HG02970 (cell line): ENCODE results near the gene WWOX.
"Not testable (repeated sequence)": the region's sequence is repeated elsewhere in the genome, so short reads cannot be mapped to it uniquely, and the experiment has no call there.

ENCODE experiments used
- ATAC-seq: cut with Tn5 transposase; IDR thresholded peaks from one replicate; pipeline ENCODE4 v1.9.1; 2021; ENCODE audit warnings: mild to moderate bottlenecking, moderate library complexity, moderate number of reproducible peaks; ENCODE audit not compliant: unreplicated experiment, low FRiP score

Gene WWOX

GRCh38 chr16:78505544-78506366, 406.3 kb downstream of the WWOX start:
- no peak for ATAC-seq

DNA sequence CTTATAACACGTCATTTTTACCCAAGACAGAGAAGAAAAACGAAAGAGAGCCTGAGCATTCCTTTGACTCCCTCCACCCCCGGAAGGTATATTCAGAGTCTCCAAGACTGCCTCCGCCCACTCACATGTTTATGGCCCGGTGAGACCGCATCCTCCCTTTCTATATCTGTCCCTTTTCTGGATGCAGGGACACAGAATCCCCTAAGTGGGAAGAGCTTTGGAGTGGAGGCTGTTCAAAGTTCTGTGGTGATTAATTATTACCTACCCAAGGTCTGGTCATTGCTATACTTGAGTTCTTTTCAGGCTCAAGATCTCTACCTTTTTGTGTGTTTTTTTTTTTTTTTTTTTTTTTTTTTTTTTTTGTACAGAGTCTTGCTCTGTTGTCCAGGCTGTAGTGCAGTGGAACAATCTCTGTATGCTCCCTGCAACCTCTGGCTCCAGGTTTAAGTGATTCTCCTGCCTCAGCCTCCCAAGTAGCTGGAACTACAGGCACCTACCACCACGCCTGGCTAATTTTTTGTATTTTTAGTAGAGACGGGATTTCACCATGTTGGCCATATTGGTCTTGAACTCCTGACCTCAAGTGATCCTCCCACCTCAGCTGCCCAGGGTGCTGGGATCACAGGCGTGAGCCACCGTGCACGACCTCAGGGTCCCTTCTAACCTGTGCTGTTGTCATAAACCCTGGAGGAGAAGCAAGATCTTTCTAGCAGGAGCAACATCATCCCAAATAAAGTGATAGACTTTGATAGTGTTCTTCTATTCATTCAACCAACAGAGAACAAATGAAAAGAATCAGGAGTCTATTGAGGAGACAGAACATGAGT, 407.1 kb downstream of the WWOX start:
- no peak for ATAC-seq

GRCh38 chr16:78507576-78507975, 408.1 kb downstream of the WWOX start:
- ATAC-seq, result no peak

- ATAC-seq, result no peak
These were observed 410.5 kb downstream of the WWOX start for GRCh38 chr16:78509965-78510364.

- ATAC-seq, result no peak
These were observed 411.0 kb downstream of the WWOX start for GRCh38 chr16:78510496-78510895.

DNA sequence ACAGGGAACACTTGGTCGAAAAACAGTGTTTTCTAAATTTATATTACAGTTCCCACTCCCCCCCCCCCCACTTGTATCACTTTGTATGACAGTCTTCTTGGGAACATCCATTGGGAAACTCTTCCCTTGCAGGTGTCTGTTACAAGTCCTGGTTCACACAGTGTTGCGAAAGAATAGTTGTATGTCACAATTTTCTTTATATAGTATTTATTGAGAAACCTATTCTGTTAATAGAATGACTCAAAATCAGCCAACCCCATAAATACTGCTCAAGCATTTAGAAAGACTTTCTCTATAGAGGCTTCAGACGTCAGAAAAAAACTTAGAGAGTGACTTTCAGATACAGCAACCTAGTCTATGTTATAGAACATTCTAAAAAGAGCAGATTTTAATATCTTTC, 414.4 kb downstream of the WWOX start:
- ATAC-seq, result no peak

DNA sequence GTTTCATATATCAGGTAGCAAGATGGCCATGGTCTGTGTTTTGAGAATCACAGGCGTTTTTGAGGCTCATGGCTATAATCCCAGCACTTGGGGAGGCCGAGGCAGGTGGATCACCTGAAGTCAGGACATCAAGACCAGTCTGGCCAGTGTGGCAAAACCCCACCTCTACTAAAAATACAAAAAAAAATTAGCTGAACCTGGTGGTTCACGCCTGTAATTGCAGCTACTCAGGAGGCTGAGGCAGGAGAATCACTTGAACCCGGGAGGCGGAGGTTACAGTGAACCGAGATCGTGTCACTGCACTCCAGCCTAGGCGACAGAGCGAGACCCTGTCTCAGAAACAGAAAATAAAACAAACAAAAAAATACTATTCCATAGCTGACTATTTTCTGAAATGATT, 415.4 kb downstream of the WWOX start:
- ATAC-seq, result not testable (repeated sequence)

GRCh38 chr16:78515421-78515820, 416.0 kb downstream of the WWOX start:
- ATAC-seq, result no peak

DNA sequence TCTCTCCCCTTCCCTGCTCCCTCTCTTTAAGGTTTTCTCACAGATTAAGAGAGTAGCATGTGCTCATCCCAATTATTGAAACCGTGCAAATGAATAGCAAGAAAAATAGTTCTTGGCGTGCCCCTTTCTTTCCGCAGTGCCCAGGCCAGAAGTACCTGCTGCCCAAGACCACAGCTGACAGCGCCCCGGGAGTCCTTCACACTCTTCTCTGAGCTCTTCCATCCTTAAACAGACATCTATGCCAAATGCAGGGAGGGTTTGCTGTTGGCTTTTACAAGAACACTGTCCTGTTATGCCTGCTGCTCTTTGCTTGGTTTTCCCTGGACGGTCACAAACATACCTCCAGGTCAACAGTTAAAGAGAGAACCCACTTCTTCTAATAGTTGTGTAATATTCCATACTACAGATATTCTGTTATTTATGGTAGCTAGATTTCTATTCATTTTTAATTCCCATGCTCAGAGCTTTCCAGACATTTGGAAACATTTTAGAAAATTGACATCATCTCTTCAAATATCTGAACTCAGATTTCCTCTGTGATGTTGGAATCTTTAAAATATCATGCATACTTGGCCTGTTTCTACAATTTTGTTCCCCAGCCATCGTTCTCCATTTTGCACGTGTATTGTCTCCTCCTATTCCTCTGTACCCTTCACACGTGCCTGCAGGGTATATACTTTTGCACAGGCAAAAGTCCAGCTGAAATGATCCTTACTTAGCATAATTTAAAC, 416.7 kb downstream of the WWOX start:
- ATAC-seq, result no peak

- no peak for ATAC-seq
These were observed 420.4 kb downstream of the WWOX start for GRCh38 chr16:78519896-78520295.

DNA sequence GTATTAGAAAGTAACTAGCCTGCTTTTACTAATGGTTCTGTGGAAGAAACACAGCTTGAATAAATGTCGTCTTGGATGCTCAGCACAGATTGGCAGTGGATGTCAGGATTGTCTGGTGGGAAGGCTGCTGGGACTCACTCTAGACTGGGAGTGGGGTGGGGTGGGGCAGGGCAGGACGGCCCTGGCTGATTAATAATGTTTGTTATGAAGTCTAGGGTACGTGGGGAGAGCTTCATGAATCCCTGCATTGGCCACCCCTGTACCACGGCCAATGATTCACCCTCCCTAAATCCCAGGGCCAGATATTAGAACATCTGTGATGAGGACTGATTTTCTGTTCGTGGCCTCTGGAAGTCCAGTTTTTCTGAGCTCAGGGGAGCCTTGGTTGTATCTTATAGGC, 421.0 kb downstream of the WWOX start:
- ATAC-seq, result no peak

GRCh38 chr16:78522327-78522726, 422.9 kb downstream of the WWOX start:
- peak; percentile 93 for ATAC-seq

- ATAC-seq, result no peak
These were observed 423.9 kb downstream of the WWOX start for GRCh38 chr16:78523212-78523985.

- ATAC-seq, result no peak
These were observed 424.7 kb downstream of the WWOX start for GRCh38 chr16:78524066-78524595.

DNA sequence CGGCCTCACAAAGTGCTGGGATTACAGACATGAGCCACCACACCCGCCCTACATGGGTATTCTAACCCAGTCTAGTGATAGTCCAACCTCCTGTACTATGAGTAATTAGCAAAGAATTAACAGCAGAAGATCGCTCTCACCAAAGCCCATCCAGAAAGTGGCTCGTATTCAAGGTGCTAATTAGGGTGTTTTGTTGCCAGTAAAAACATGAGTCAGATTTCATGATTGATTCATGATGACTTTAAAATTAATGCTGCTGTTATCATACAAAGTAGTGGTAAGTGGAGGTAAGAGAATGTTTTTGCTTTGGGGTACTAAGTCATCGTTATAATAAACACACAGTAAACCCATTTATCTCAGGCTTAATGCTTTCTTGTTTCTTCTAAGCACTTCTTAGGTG, 428.8 kb downstream of the WWOX start:
- ATAC-seq, result no peak

DNA sequence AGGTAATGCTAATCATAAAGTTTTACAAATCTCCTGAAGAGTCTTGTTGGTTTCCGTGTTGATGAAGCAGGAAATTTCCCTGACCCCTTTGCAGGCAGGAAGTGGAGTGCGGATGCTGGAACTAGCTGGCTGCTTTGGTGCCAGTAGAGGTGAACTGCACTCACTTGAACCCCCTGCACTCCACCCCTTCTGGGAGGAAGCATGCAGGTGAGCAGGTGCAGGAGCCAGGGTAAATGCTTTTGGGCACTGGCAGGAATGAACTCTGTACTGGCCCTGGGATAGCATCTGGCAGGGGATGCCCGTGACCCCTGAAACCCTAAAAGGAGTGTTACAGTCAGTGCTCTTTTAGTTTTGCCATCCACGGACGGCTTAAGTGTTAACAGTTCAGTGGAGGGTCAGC, 430.4 kb downstream of the WWOX start:
- no peak for ATAC-seq

- ATAC-seq, result no peak
These were observed 430.8 kb downstream of the WWOX start for GRCh38 chr16:78530283-78530682.

DNA sequence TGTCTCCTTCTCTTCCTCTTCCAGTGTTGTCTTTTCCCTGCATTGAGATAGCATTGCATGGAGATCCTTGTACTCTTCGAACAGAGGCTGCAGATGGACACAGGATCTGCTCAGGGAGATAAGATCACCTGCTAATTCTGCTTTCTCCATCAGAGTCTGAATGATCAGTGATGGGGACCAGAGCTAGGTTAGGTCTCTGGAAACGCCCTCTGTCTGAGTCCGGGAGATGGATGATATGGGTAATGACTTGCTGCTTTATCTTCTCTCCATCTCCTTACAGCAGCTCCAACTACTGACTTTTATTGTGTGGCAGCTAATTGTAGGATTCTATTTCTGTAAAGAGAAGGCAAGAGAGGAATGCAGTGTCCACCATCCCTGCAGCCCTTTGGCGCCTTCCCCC, 435.6 kb downstream of the WWOX start:
- no peak for ATAC-seq

- ATAC-seq, result no peak
These were observed 438.1 kb downstream of the WWOX start for GRCh38 chr16:78537511-78537910.

DNA sequence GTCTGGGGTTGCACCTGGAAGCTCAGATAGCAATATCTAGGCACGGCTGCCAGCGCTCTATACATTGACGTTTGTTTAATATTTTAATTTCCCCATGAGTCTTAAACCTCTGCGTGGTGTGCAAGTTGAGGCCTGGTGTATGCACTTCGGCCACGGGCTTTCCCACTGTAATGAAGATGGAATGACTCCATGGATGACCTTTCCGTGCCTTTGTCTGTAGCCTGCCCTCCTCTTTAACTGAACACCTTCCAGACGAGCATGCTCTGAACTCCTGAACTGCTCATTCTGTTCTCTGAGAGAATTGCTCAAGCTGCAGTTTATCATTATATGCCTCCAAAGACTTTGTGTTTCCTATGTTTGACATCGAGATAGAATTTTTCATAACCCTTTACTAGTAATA, 438.8 kb downstream of the WWOX start:
- no peak for ATAC-seq
